Thyroid gland (tissue), 4 donors: ENCODE data around the gene PLAAT3. TPM values are rescaled to one million over a fixed set of nuclear protein-coding genes. Genes with fewer than 3 reads are reported as not detected.
A peak's percentile ranks its signal among the peaks of the same experiment; 100 is the strongest.
"Not testable (repeated sequence)": the region's sequence is repeated elsewhere in the genome, so short reads cannot be mapped to it uniquely, and the experiment has no call there.

ENCODE experiments used
- DNase-seq, 2 donors: peaks; one replicate each; pipeline ENCODE4 v3.0.0-alpha.2; 2019
- H3K27ac ChIP-seq, 3 donors: fragments of 200-600 bp; sonication (generic); 1 replicate in 2 of 3; 2 replicates in 1 of 3; pipeline ENCODE4 v1.5.1; 2016 to 2019; ENCODE audit warnings: mild to moderate bottlenecking in 1 of 3, moderate library complexity in 1 of 3
- H3K27me3 ChIP-seq: fragments of 200-600 bp; sonication (generic); one replicate; pipeline ENCODE4 v1.5.1; 2019
- H3K36me3 ChIP-seq, 2 donors: fragments of 200-600 bp; sonication (generic); one replicate each; pipeline ENCODE4 v1.5.1; 2016 to 2019
- H3K4me1 ChIP-seq, 2 donors: fragments of 200-600 bp; sonication (generic); one replicate each; pipeline ENCODE4 v1.5.1; 2017 to 2019
- H3K4me3 ChIP-seq, 3 donors: fragments of 200-600 bp; sonication (generic); replicated peaks in 1 of 3; 1 replicate in 2 of 3; 2 replicates in 1 of 3; pipeline ENCODE4 v1.5.1; 2016; ENCODE audit warnings: mild to moderate bottlenecking in 1 of 3
- H3K9me3 ChIP-seq: fragments of 200-600 bp; sonication (generic); one replicate; pipeline ENCODE4 v1.5.1; 2017
- POLR2A ChIP-seq, 2 donors: fragments of 450-650 bp; IDR thresholded peaks; one replicate each; pipeline ENCODE4 v1.6.1; 2017; ENCODE audit warnings: antibody characterized with exemption in 2 of 2, mild to moderate bottlenecking in 2 of 2, moderate library complexity in 1 of 2
- WGBS, 2 donors: methylation state at CpG; one replicate each; pipeline ENCODE4 v1.1.5; 2017; 5-methylcytosine and 5-hydroxymethylcytosine counted together
- intact Hi-C: fragments of 100-400 bp; cut with DNase I; formaldehyde crosslinking; loops from one replicate; pipeline ENCODE4 v1.15.1; 2023
- total RNA-seq, 4 donors: library from RNA; depleted of rRNA; stranded (reverse); fragments of >200 nt; gene quantifications; one replicate each; pipeline ENCODE4 v1.2.3, GENCODE V29; 2016
- TF ChIP-seq, protein P1 (sequence below), 6 experiments: fragments of 200-600 bp in 3 of 6; fragments of 450-650 bp in 3 of 6; sonication (generic) in 3 of 6; IDR thresholded peaks; one replicate each; pipeline ENCODE4 v1.5.1; 2016 to 2019; ENCODE audit warnings: antibody characterized with exemption in 6 of 6, mild to moderate bottlenecking in 2 of 6, inconsistent platforms in 1 of 6, moderate library complexity in 1 of 6

The PLAAT3 gene
- total RNA-seq, 4 donors from 2014 or later: 42.8 to 96.0 (median 74.6) TPM

DNA sequence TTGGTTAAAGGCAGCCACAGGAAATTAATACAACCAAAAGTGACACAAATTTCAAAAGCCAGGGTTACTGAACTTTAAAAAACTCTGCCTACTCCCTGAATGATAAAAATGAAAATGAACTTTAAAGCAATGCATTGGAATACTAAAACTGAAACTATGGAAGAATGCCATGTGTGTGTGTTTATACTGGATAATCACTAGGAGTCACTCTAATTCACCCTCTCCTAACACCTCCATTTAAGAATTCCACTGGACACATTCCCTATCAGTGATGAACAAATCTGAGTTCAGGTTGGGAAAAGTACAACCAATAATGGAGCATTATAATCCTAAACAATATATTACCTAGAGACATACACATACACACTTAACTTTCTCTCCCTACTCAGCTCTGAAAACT lies 27.5 kb upstream of the PLAAT3 start:
- no peak for TF ChIP-seq POLR2A (IDR thresholded peaks at IDR 0.05)
- TF ChIP-seq, protein P1, sequence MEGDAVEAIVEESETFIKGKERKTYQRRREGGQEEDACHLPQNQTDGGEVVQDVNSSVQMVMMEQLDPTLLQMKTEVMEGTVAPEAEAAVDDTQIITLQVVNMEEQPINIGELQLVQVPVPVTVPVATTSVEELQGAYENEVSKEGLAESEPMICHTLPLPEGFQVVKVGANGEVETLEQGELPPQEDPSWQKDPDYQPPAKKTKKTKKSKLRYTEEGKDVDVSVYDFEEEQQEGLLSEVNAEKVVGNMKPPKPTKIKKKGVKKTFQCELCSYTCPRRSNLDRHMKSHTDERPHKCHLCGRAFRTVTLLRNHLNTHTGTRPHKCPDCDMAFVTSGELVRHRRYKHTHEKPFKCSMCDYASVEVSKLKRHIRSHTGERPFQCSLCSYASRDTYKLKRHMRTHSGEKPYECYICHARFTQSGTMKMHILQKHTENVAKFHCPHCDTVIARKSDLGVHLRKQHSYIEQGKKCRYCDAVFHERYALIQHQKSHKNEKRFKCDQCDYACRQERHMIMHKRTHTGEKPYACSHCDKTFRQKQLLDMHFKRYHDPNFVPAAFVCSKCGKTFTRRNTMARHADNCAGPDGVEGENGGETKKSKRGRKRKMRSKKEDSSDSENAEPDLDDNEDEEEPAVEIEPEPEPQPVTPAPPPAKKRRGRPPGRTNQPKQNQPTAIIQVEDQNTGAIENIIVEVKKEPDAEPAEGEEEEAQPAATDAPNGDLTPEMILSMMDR (IDR thresholded peaks at IDR 0.05): no peak
- peaks cover 9 to 19% of the 10 kb centered on the region in 2 donors for H3K36me3 ChIP-seq
- H3K4me3 ChIP-seq: no peak overlapping the region
- H3K9me3 ChIP-seq: no peaks in the 10 kb centered on the region
- intact Hi-C loops: no loop called here
- H3K27ac ChIP-seq: peak overlapping the region in 1 of 3 donors; percentile 43
- no peaks in the 10 kb centered on the region for H3K27me3 ChIP-seq
- no peak for DNase-seq
- peaks cover 0 to 6% of the 10 kb centered on the region in 2 donors for H3K4me1 ChIP-seq

DNA sequence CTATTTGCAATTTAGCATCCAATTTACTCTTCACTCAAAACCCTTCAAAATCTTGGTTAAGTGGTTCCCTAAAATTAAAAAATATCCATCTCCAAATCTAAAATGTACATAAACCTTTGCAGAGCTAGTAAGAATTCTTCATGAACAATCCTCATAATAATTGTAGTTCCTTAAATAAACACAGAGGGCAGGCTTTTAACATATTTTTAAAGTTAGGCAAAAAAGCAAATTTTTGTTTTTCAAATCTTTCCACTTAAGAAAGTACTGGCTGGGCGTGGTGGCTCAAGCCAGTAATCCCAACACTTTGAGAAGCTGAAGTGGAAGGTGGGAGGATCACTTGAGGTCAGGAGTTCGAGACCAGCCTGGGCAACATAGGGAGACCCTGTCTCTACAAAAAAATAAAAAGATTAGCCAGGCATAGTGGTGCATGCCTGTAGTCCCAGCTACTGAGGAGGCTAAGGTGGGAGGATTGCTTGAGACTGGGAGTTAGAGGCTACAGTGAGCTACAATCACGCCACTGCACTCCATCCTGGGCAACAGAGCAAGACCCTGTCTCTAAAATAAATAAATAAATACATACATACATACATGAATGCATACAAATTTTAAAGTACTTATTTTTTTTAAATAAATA lies 25.1 kb upstream of the PLAAT3 start:
- Histone ChIP-seq H3K9me3 (no peaks in the 10 kb centered on the region), H3K4me3 (no peak overlapping the region), H3K27me3 (no peaks in the 10 kb centered on the region), H3K4me1 (peaks cover 0 to 6% of the 10 kb centered on the region in 2 donors), H3K36me3 (peaks cover 9 to 13% of the 10 kb centered on the region in 2 donors), H3K27ac (peak overlapping the region; percentile 40 to 72 (median 46))
- 60 to 62% methylated on average over 3 of the region's 3 CpGs for WGBS, 2 donors
- intact Hi-C loops: no loop called here
- TF ChIP-seq, protein P1 (IDR thresholded peaks at IDR 0.05): peak in 4 of 6 experiments; percentile 25 to 44 (median 40)
- no peak for TF ChIP-seq POLR2A (IDR thresholded peaks at IDR 0.05)
- DNase-seq: peak; percentile 30 to 45

DNA sequence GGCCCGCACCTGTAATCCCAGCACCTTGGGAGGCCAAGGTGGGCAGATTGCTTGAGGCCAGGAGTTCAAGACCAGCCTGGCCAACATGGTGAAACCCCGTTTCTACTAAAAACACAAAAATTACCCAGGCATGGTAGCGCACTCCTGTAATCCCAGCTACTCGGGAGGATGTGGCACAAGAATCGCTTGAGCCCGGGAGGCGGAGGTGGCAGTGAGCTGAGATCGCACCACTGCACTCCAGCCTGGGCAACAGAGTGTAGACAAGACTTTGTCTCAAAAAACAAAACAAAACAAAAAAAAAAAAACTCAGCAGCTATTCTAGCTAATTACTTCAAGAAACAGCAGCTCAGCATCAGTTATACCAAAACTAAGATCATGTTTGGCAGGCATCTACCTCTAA lies 24.2 kb upstream of the PLAAT3 start:
- intact Hi-C loops: not testable (repeated sequence)
- 68 to 75% methylated on average over 8 of the region's 8 CpGs for WGBS, 2 donors

DNA sequence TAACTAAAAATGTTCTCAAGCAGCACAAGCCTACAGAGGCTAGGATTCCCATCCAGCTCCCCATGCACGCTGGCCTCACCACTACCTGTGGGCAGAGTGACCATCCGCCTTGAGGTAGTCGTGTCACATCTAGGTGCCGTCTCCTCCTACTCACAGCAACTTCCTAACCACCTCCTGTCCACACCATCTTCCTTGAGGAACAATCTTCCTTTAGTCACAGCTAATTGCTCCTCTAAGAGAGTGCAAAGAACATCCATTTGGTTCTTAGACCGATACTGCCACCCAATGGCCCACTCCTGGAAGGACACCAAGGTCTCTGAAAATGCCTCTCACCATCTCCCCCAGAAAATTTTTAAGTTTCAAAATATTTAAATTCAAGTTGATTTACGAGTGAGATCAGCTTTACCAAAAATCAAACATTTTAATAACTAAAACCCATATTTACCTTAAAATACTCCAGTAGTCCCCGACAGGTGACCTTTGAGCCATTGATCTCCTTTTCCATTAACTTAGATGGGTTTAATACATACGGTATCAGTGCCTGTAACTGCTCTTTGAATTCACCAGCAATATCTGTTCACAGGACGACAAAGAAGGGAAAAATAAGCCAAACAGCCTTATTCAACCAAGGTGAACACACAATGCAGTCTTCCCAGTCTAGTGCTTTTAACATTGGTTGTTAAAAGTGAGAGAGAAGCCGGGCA lies 21.7 kb upstream of the PLAAT3 start:
- 63 to 64% methylated on average over 10 of the region's 10 CpGs for WGBS, 2 donors
- no peak overlapping the region for H3K27ac ChIP-seq
- no peaks in the 10 kb centered on the region for H3K9me3 ChIP-seq
- TF ChIP-seq, protein P1 (IDR thresholded peaks at IDR 0.05): peak; percentile 35 to 97 (median 84)
- TF ChIP-seq POLR2A (IDR thresholded peaks at IDR 0.05): no peak
- H3K4me1 ChIP-seq: peaks cover 0 to 6% of the 10 kb centered on the region in 2 donors
- no peak overlapping the region for H3K4me3 ChIP-seq
- intact Hi-C loops: loop anchor here (2.0 kb wide), 1 partner anchor 157 kb away; no protein-coding TSS in a partner anchor
- H3K36me3 ChIP-seq: peaks cover 14 to 15% of the 10 kb centered on the region in 2 donors
- no peaks in the 10 kb centered on the region for H3K27me3 ChIP-seq
- DNase-seq: peak; percentile 70 to 71

More for the DNA sequence above, 24.2 kb upstream of the PLAAT3 start:
- H3K27ac ChIP-seq, H3K4me3 ChIP-seq, H3K27me3 ChIP-seq, H3K9me3 ChIP-seq, H3K4me1 ChIP-seq: not testable (repeated sequence)
- DNase-seq: peak; percentile 57 to 66
- H3K36me3 ChIP-seq: peaks cover 9 to 11% of the 10 kb centered on the region in 2 donors

DNA sequence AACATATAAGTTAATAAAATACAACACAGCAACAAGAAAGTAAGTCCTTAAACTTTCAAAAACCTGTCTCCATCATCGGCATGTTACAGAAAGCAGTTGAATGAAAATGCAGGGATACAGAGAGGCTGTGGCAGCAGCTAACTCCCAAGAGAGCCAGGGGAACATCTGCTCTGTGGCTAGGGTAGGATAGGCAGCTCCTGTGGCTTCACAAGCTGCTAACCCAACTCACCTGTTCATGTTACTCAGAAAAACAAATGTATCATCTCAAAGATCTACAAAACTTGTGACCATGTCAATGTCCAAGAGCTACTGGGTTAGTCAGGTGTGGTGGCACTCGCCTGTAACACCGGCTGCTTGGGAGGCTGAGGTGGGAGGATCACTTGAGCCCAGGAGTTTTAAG lies 15.2 kb upstream of the PLAAT3 start:
- no peak for TF ChIP-seq POLR2A (IDR thresholded peaks at IDR 0.05)
- TF ChIP-seq, protein P1 (IDR thresholded peaks at IDR 0.05): no peak
- Histone ChIP-seq H3K27ac (no peak overlapping the region), H3K4me1 (no peaks in the 10 kb centered on the region), H3K27me3 (no peaks in the 10 kb centered on the region), H3K9me3 (no peaks in the 10 kb centered on the region), H3K4me3 (no peak overlapping the region), H3K36me3 (peaks cover 32 to 36% of the 10 kb centered on the region in 2 donors)
- no peak for DNase-seq
- intact Hi-C loops: no loop called here
- WGBS, 2 donors: 97% methylated on average over 3 of the region's 3 CpGs
